ENCODE data around the gene OSBPL6.

- TF ChIP-seq POLR2AphosphoS5 (IDR thresholded peaks at IDR 0.05; ENCODE audit: low read depth, low read length), result no peak
- no peak for TF ChIP-seq CTCF (IDR thresholded peaks at IDR 0.05)
Observed at GRCh38 chr2:178229927-178230326, 35.6 kb downstream of the OSBPL6 start.

All from Panc1 (cell line).